Forelimb muscle (tissue), 1 donor: Measurements from ENCODE around the gene CTNND1. TPM values are rescaled to one million over a fixed set of nuclear protein-coding genes. Genes with fewer than 3 reads are reported as not detected.

ENCODE experiments used
- polyA plus RNA-seq: library from polyadenylated mRNA; unstranded; fragments of 120-200 nt; gene quantifications from one replicate; pipeline ENCODE4 v1.2.1, GENCODE V29; 2013; ENCODE audit not compliant: insufficient read length

The CTNND1 gene
- polyA plus RNA-seq, 1 donor, result 131 TPM

Other genes with a start within 250 kb of the CTNND1 start
- gene SLC43A1, start 246.1 kb upstream of the CTNND1 start, polyA plus RNA-seq, result 14.1 TPM
- gene TIMM10, start 231.0 kb upstream of the CTNND1 start, polyA plus RNA-seq, result 40.7 TPM
- gene SMTNL1, start 224.2 kb upstream of the CTNND1 start, polyA plus RNA-seq, result 246 TPM
- gene UBE2L6, start 194.1 kb upstream of the CTNND1 start, polyA plus RNA-seq, result 24.6 TPM
- 88.8 TPM for gene SERPING1, start 164.1 kb upstream of the CTNND1 start, polyA plus RNA-seq
- gene YPEL4, start 111.9 kb upstream of the CTNND1 start, polyA plus RNA-seq, result 2.1 TPM
- 8.5 TPM for gene CLP1, start 104.0 kb upstream of the CTNND1 start, polyA plus RNA-seq
- 31.0 TPM for gene ZDHHC5, start 93.7 kb upstream of the CTNND1 start, polyA plus RNA-seq
- gene MED19, start 49.6 kb upstream of the CTNND1 start, polyA plus RNA-seq, result 13.2 TPM
- 53.8 TPM for gene TMX2, start 49.2 kb upstream of the CTNND1 start, polyA plus RNA-seq
- gene SELENOH, start 20.3 kb upstream of the CTNND1 start, polyA plus RNA-seq, result 67.3 TPM
- gene BTBD18, start 10.0 kb upstream of the CTNND1 start, polyA plus RNA-seq, result 0.19 TPM